ENCODE results near the gene GSE1.
A peak's percentile ranks its signal among the peaks of the same experiment; 100 is the strongest.

Gene GSE1

GRCh38 chr16:85667841-85668413 lies 54.8 kb downstream of the GSE1 start:
- Histone ChIP-seq H3K27ac (no peak overlapping the region), H3K9ac (no peak overlapping the region), H3K27me3 (no peaks in the 10 kb centered on the region), H4K20me1 (peaks cover 0 to 68% (median 45%) of the 10 kb centered on the region in 11 experiments; a peak in 17 of 22 replicates), H3K4me1 (no peaks in the 10 kb centered on the region; a peak in 1 of 20 replicates), H3K9me3 (replicated peaks in 1 of 11) (no peaks in the 10 kb centered on the region), H3K36me3 (peaks cover 97 to 100% (median 100%) of the 10 kb centered on the region in 11 experiments), H3K4me3 (no peak overlapping the region), H3K4me2 (no peak overlapping the region)
- TF ChIP-seq Cebpa-rat (IDR thresholded peaks at IDR 0.05): no peak

DNA sequence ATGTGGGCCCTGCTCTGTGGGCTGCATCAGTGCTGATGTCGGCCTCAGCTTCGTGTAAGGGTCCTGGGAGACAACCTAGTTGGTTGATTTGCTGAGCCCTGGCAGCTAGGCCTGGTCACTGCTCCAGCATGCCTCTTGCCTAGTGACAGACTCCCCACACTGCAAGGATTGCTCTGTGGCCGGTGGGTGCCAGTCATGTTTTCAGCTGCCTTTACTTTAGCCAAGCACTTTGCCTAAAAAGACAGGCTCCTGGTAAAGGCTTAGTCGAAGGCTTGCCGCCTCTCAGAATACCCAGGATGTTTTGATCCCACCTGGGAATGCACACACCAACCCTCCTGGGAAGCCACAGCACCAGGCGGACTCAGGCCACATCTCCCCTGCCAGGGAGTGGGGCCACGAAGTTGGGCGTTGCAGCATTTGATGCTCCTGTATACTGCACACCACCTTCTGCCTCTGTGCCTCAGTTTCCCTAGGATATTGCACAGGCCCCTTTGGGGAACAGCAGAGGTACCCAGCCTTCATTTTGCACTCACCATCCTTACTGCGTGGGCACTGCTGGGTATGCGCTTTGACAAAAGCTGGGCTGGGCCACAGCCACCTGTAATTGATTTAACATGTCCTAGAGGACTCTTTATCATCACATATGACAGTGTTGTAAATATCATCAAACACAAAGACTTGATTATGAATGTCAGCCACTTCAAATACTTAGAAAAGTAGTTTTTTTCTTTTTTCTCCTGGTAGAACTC lies 55.7 kb downstream of the GSE1 start:
- H3K4me2 ChIP-seq: no peak overlapping the region
- TF ChIP-seq Cebpa-rat (IDR thresholded peaks at IDR 0.05): no peak
- H4K20me1 ChIP-seq: peaks cover 0 to 69% (median 41%) of the 10 kb centered on the region in 11 experiments; a peak in 16 of 22 replicates
- H3K27ac ChIP-seq: no peak overlapping the region
- H3K4me3 ChIP-seq: no peak overlapping the region
- H3K9me3 ChIP-seq (replicated peaks in 1 of 11): no peaks in the 10 kb centered on the region
- no peaks in the 10 kb centered on the region for H3K27me3 ChIP-seq
- H3K36me3 ChIP-seq: peaks cover 97 to 100% (median 100%) of the 10 kb centered on the region in 11 experiments
- no peaks in the 10 kb centered on the region; a peak in 1 of 20 replicates for H3K4me1 ChIP-seq
- H3K9ac ChIP-seq: no peak overlapping the region

DNA sequence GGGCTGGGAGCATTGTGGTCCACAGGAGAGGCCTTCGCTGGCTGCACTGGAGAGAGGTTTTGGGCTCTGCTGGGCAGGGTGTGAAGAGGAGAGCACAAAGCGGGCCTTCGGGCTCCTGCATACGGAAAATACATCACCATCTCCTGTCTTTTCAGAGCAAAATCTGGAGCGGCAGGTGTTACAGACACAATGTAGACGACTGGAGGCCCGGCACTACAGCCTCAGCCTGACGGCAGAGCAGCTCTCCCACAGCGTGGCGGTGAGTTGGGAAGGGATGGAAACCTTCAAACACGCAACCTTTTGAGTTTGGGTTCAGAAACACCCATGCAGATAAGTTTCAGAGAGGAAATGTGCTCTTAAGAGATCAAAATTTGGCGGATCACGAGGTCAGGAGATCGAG lies 57.7 kb downstream of the GSE1 start:
- Histone ChIP-seq H3K4me1 (no peaks in the 10 kb centered on the region; a peak in 1 of 20 replicates), H4K20me1 (peaks cover 0 to 69% (median 40%) of the 10 kb centered on the region in 11 experiments; a peak in 16 of 22 replicates), H3K9ac (no peak overlapping the region), H3K4me2 (no peak overlapping the region), H3K27me3 (no peaks in the 10 kb centered on the region), H3K27ac (no peak overlapping the region), H3K4me3 (no peak overlapping the region), H3K36me3 (peaks cover 93 to 100% (median 98%) of the 10 kb centered on the region in 11 experiments), H3K9me3 (replicated peaks in 1 of 11) (no peaks in the 10 kb centered on the region)
- TF ChIP-seq Cebpa-rat (IDR thresholded peaks at IDR 0.05): no peak

DNA sequence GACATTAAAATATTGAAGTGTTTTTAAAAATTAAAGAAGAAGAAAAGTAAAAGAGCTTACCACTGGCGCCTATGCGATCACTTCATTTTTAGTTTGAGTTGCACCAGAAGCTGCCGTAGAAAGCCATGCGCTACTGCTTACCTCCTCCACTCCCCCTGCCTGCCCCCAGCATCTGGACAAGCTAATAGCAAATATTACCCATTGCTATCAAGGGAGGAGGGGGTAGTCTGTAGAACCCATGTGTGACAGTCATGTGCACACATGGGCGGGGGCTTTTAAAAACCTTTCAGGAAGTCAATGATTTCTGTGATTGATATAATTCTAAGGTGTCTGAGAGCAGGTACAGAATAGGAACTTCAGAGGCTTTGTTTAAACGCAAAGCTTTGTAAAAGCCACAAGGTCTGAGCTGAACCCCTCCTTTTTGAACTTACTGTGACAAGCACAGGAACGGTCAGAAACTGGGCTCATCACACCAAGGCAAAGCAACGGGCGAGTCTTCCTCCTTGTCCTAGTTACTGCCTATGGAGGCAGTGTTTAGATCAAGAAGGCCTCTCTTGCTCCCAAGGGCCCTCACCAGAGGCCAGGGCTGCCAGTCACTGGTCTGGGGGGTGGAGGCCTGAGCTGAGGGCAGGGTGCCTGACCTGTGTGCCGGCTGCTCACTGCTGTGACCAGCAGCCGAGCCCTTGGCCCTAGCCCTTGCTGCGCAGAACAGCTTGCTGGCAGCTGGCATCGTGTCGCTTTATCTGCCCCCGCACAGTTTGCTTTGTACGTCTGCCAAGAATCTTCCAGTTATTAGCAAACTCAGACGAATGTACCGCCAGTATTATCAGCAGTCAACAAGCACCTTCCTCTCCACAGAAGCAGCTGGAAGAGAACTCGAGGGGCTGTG lies 60.7 kb downstream of the GSE1 start:
- no peak overlapping the region for H3K4me2 ChIP-seq
- peaks cover 0 to 6% (median 0%) of the 10 kb centered on the region in 10 experiments; a peak in 3 of 20 replicates for H3K4me1 ChIP-seq
- H3K4me3 ChIP-seq: no peak overlapping the region
- H3K27me3 ChIP-seq: no peaks in the 10 kb centered on the region
- H3K9ac ChIP-seq: peak overlapping the region in 4 of 11 experiments; percentile 8 to 28 (median 22); a peak in 5 of 22 replicates
- H4K20me1 ChIP-seq: peaks cover 0 to 63% (median 30%) of the 10 kb centered on the region in 11 experiments; a peak in 16 of 22 replicates
- H3K36me3 ChIP-seq: peaks cover 85 to 100% (median 98%) of the 10 kb centered on the region in 11 experiments
- TF ChIP-seq Cebpa-rat (IDR thresholded peaks at IDR 0.05): no peak
- no peaks in the 10 kb centered on the region for H3K9me3 ChIP-seq (replicated peaks in 1 of 11)
- peak overlapping the region in 2 of 11 experiments; percentile 2; a peak in 2 of 22 replicates for H3K27ac ChIP-seq

GRCh38 chr16:85674418-85674755 lies 61.3 kb downstream of the GSE1 start:
- Histone ChIP-seq H4K20me1 (peaks cover 0 to 62% (median 27%) of the 10 kb centered on the region in 11 experiments; a peak in 16 of 22 replicates), H3K4me1 (peaks cover 0 to 6% (median 0%) of the 10 kb centered on the region in 10 experiments; a peak in 3 of 20 replicates), H3K36me3 (peaks cover 83 to 100% (median 97%) of the 10 kb centered on the region in 11 experiments), H3K27me3 (no peaks in the 10 kb centered on the region), H3K9me3 (replicated peaks in 1 of 11) (no peaks in the 10 kb centered on the region), H3K4me3 (no peak overlapping the region), H3K4me2 (no peak overlapping the region), H3K27ac (peak overlapping the region in 2 of 11 experiments; percentile 2; a peak in 2 of 22 replicates), H3K9ac (peak overlapping the region in 3 of 11 experiments; percentile 7 to 28 (median 8); a peak in 3 of 22 replicates)
- TF ChIP-seq Cebpa-rat (IDR thresholded peaks at IDR 0.05): no peak

DNA sequence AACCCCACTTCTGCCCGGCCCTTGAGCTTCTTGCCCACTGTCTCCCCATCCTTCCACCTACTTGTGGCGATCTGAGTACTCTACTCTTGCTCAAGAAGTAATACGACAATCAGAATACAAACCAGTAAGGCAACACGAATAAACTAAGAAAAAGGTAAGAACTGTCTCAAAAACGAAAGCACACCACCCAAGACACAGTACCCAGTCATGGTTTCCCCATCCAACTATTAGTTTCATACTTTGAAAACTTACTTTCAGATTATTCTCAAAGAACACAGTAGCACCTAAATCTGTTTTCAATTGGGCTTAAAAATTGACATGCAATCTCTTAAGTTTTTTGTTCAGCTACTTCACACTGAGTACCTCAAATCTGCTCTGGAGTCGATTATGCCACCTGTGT lies 61.7 kb downstream of the GSE1 start:
- TF ChIP-seq Cebpa-rat (IDR thresholded peaks at IDR 0.05): no peak
- no peak overlapping the region for H3K27ac ChIP-seq
- peaks cover 79 to 100% (median 96%) of the 10 kb centered on the region in 11 experiments for H3K36me3 ChIP-seq

DNA sequence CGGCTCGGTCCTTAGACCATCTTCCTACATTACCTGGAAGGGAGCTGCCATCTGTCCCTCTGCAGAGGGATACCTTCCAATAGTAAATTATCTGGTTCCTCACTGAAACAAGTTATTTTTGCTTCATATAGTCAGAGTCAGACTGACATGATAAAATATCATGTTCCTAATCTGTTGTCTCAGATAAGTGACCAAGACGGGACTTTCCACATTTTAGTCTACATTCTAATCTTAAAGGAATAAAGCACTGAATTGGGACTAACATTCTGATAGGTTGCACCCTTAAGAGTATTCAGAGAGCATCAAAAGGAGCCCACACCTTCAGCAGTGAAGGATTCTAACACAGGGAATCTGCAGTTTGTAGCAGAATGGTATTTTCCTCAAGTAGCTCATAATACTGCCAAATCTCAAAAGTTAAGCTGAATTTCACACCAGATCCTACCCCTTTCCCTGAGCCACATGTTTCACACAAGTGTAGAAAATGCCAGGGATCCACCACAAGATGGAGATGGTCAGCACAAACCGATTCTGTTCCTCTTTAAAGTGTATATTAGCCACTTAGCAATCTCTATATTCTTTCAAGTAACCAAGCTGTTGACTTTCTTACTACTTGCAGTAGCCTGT lies 62.2 kb downstream of the GSE1 start:
- no peak overlapping the region for H3K4me3 ChIP-seq
- no peaks in the 10 kb centered on the region for H3K27me3 ChIP-seq
- H3K36me3 ChIP-seq: peaks cover 73 to 100% (median 96%) of the 10 kb centered on the region in 11 experiments
- H3K4me1 ChIP-seq: peaks cover 6 to 14% (median 8%) of the 10 kb centered on the region in 10 experiments; a peak in 18 of 20 replicates
- no peaks in the 10 kb centered on the region for H3K9me3 ChIP-seq (replicated peaks in 1 of 11)
- H4K20me1 ChIP-seq: peaks cover 0 to 70% (median 30%) of the 10 kb centered on the region in 11 experiments; a peak in 14 of 22 replicates
- H3K27ac ChIP-seq: no peak overlapping the region
- H3K9ac ChIP-seq: peak overlapping the region in 1 of 11 experiments; percentile 32; a peak in 1 of 22 replicates
- H3K4me2 ChIP-seq: no peak overlapping the region
- no peak for TF ChIP-seq Cebpa-rat (IDR thresholded peaks at IDR 0.05)

More for the DNA sequence above, 61.7 kb downstream of the GSE1 start:
- Histone ChIP-seq H3K27me3 (no peaks in the 10 kb centered on the region), H3K9me3 (replicated peaks in 1 of 11) (no peaks in the 10 kb centered on the region), H3K4me2 (no peak overlapping the region), H3K4me3 (no peak overlapping the region), H3K4me1 (peaks cover under 1 to 9% (median 3%) of the 10 kb centered on the region in 10 experiments; a peak in 17 of 20 replicates), H4K20me1 (peaks cover 0 to 65% (median 26%) of the 10 kb centered on the region in 11 experiments; a peak in 15 of 22 replicates), H3K9ac (0 out of 22 replicates have a peak overlapping the region, but pooled peaks of 2 of the 11 experiments have one; percentile 7 to 8)

GRCh38 chr16:85676466-85676865 lies 63.3 kb downstream of the GSE1 start:
- Histone ChIP-seq H3K27me3 (no peaks in the 10 kb centered on the region), H3K4me3 (no peak overlapping the region), H3K9me3 (replicated peaks in 1 of 11) (no peaks in the 10 kb centered on the region), H3K4me2 (no peak overlapping the region), H3K36me3 (peaks cover 63 to 100% (median 98%) of the 10 kb centered on the region in 11 experiments), H3K4me1 (peaks cover 8 to 24% (median 18%) of the 10 kb centered on the region in 10 experiments; a peak in 18 of 20 replicates), H3K9ac (peak overlapping the region in 1 of 11 experiments; percentile 21; a peak in 2 of 22 replicates), H3K27ac (no peak overlapping the region), H4K20me1 (peaks cover 0 to 79% (median 33%) of the 10 kb centered on the region in 11 experiments; a peak in 14 of 22 replicates)
- no peak for TF ChIP-seq Cebpa-rat (IDR thresholded peaks at IDR 0.05)

Measured in BLaER1 treated with 17β-estradiol and CSF1 and Interleukin-3, amounts not matched to agents 10 nM and 100 nM (cell line).